NCI-H82 treated with DMSO at 0.1 percent for 48 hours (cell line): ENCODE results near the gene CYP2D6.
A peak's percentile ranks its signal among the peaks of the same experiment; 100 is the strongest.
"Not testable (repeated sequence)": the region's sequence is repeated elsewhere in the genome, so short reads cannot be mapped to it uniquely, and the experiment has no call there.

ENCODE experiments used
- DNase-seq: peaks from one replicate; lab custom pipeline; 2025; ENCODE audit not compliant: unreplicated experiment; lab: John Stamatoyannopoulos, UW

CYP2D6 gene

DNA sequence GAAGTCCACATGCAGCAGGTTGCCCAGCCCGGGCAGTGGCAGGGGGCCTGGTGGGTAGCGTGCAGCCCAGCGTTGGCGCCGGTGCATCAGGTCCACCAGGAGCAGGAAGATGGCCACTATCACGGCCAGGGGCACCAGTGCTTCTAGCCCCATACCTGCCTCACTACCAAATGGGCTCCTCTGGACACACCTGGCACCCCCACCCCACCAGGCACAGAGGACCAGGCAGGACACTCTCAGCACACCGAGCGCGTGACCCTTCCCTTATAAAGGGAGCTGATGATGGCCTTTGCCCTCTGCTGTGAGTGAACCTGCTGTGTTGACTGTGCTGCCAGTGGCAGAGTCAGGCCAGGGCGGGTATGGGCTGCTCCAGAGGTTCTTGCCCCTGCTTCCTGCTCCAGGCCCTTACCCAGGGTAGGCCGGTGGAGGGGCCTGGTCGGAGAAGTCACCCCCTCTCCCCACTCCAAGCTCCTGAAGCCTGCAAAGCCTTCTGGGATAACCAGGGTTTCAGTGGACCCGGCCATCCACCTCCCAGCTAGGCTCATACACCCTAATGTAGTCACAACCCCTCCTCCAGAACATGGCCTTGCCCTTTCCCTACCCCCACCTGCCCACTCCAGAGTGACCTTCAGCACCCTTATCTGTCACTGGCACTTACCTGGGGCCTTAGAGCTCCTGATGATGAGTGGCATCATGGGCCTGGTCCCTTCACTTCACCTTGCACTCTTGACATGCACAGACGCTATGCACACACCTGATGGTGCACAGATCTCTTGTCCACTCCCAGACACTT lies at the start of gene CYP2D6:
CYP2D6 (minus strand) TSS at position 172 of the 793 bp plus-strand sequence; CDS start at position 153, 19 bp downstream.
- DNase-seq, result not testable (repeated sequence)

DNA sequence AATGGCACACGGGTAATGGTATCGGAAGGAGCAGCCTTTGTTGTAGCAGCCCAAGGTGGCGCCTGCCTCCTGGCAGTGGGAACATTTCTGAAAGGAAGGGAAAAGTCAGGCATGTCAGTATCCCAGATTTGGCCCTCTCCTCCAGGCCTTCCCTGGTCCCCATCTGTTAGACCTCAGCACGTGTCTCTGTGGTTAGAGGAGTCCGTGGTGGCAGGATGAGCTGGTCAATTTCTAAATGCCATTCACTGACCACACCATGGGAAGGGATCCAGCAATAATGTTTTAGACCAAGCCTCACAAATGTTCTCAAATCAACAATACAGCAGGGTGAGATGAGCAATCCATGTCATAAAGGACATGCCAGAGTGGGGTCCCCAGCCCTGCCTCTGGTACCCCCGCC lies 49.0 kb upstream of the CYP2D6 start:
- DNase-seq, result no peak

DNA sequence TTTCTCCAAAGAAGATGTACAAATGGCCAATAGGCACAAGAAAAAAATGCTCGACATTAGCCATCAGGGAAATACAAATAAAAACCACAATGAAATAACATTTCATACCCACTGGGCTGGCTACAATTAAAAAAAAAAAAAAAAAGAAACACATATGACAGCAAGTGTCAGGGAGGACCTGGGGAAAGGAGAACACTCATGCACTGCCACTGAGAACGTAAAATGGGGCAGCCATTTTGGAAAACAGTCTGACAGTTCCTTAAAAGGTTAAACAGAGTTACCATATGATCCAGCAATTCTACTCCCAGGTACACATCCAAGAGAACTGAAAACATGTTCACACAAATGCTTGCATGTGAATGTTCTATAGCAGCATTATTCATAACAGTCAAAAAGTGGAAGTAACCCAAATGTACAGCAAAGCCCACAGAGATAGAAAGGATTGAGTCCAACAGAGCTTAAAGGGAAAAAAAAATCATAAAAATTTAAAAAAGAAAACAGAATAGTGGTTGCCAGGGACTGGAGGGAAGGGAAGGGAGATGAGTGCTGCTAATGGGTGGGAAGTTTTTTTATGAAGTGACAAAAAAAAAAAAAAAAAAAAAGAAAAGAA lies 48.4 kb upstream of the CYP2D6 start:
- no peak for DNase-seq

DNA sequence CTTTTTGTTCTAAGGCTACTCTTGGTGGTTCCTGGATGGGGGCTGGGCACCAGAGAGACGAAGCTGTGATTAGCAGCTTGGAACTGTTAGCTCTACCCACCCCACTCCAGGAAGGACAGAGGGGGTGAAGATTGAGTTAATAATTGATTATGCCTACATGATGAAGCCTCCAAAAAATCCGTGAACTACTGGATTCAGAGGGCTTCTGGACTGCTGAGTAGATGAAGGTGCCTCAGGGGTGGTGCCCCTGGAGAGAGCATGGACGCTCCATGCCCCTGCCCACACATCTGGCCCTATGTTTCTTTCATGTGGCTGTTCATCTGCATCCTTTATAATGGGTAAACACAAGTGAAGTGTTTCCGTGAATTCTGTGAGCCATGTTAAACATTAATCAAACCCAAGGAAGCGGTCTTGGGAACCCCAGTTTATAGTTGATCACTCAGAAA lies 47.3 kb upstream of the CYP2D6 start:
- DNase-seq, result no peak

DNA sequence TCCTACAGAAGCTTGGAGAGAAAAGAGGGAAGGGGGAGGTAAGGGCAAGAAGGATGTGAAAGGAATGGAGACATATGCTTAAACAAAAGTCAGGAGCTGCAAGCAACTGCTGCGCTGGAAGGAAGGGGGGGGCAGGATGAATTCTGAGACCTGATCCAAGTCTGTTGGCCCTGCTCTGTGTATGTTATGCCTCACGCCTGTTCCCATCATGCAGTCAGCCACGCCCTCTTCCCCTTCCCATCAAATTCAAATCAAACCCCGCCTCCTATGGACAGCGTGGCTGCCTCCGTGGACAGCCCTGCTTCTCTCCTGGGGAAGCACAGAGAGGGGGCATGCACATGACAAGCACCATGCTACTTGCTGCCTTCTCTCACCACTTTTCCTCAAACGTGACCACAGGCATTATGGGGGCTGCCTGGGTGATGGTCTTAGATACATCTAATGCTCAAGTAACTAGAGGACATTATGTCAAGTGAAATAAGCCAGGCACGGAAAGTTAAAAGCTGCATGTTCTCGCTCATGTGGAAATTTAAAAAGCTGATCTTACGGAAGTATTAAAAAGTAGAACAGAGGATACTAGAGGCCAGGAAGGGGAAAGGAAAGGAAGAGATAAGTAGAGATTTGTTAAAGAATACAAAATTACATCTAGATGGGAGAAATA lies 45.8 kb upstream of the CYP2D6 start:
- DNase-seq, result no peak

DNA sequence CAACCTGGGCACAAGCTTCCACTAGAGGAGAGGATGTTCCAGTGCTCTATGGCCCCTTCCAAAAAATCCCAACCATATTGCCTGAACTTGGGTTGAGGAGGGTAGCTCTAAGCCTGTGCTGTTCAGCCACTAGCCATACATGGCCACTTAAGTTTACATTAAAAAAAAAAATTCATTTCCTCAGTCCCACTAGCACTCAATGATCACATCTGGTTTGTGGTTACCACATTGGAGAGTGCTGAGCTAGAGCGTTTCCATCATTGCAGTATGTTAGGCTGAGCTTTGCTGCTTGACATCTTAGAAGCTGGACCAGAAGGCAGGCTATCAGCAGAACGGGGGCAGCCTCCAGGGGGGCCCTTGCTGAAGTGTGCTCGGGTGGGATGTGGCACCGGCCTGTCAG lies 43.5 kb upstream of the CYP2D6 start:
- no peak for DNase-seq

DNA sequence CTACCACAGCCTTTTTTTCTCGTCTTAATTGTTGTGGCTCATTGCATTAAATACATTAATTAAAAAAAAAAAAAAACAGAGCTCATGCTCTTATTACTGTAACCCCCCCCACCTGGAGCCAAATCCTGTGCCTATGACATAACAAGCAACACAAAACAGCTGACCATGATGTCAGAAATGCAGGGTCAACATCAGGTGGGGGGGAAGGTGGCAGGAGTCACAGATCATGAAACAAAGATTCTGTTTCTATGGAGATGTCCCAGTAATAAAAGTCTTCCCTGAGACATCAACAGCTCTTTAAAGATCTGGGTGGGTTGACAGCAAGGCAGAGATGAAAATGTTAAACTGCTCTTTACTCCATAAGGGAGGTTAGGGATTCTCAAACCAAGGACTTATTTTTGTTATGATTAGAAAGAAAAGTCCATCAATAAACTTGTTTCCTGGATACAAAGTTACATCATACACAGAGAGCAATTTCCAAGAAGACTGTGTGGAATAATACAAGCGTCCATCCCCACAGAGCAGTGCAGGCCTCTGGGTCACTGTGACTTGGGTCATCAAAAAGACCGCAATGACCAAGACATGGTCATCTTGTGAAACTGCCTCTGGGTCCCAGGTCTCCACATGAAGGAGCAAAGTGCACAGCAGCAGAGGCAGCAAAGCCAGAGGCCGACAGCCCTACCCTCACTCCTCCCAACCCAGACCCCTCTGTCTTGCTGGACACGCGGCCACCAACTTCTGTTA lies 42.7 kb upstream of the CYP2D6 start:
- DNase-seq, result no peak

DNA sequence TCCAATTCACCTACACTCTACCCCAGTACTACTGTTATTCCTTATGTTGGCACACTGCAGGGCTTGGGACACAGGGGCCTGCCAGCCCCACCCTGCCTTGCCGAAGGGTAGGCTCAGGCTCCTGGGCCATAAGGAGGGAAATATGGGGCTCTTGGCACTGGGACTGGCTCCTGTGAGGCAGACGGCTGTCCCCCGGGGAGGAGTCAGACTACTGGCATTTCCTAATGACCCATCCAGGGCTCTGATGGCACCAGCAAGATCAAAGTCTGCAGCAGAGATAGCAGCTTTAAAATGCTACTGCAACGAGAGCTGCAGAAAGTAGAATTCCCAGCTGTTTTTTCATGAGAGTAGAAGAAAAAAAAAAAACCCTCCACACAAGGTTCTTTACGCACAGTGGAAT lies 42.2 kb upstream of the CYP2D6 start:
- DNase-seq, result no peak

DNA sequence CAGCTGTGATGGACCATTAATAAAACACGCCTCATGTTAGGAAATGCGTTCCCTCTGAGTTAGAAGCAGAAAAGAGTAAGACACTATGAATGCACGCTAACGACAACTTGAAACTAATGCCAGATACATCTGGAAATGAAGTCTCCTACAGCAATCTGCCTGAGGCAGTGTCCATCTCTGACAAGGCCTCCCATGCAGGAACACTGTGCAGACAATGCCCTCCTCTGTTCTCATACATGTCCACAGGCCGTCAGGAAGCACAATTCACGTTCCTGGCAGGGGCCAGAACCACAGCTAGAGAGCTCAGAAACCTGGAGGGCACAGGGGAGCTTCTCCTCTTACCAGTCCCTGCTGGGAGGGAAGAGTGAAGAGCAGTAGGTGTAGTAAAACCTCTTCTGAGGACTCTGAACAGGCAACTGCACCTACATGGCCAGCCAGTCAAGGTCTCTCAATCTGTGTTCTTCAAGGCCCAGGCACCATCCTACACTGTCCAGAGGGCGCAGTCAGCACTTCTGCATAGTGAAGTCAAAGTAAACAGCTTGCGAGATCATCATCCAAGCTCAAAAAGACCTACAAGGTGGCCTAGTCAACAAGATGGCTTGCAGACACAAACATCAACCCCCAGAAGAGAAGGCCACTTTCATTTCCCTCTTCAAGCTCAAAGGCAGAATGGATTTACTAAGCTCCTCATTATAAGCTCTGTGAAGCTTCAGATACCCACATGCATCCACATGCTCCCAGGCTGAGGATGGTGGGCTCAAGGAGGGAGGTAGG lies 41.5 kb upstream of the CYP2D6 start:
- DNase-seq, result no peak

DNA sequence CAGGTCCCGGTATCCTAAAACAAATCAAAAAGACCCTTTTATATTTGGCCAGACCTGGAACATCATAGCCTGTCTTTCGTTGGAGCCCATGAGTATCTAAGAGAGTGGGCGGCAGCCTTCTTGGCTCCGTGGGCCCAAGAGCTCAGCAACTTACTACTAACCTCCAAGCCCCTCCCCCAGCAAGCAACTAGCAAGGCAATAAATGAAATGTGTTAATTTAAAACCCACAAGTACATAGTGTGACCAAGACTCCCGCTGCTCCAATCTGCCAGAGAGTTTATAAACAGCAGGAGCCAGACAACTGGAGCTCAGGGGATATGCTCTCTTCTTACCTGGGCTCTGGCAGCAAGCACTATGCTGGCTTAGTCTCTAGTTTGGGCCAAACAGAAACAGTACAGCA lies 40.8 kb upstream of the CYP2D6 start:
- DNase-seq, result no peak

DNA sequence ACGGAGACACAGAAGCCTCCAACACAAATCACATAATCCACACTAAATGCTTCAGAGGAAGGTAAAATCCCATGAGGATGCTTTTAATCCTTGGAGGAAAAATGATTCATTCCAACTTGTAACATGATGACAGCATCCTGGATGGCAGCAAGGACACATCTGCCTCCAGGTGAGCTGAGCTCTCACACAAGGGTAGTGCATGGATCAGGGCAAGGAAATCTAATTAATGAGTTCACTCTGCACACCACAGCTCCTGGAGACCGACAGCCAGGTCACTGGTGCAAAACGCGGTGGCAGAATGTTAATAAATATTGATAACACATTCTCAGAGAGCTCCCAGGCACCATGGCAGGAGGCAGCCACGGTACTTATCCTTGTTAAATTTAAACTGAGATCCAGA lies 40.3 kb upstream of the CYP2D6 start:
- no peak for DNase-seq

DNA sequence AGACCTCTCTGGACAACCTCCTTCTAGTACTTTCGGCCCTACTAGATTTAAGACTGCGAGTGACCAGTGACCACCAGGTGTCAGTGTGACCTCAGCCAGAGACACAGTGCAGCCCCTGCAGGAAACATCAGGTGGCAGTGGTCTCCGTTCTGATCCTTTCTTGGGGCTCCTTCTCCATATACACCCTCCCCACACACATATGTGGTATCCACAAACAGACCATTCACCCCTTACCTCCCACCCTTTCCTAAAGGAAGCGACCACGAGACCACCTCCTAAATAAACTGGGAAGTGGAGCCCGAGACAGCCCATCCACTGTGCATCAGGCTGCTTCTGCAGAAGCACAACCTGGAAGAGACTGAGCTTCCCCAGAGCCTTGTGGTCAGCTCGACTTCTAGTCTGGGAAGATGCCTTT lies 38.5 kb upstream of the CYP2D6 start:
- peak; percentile 22 for DNase-seq

DNA sequence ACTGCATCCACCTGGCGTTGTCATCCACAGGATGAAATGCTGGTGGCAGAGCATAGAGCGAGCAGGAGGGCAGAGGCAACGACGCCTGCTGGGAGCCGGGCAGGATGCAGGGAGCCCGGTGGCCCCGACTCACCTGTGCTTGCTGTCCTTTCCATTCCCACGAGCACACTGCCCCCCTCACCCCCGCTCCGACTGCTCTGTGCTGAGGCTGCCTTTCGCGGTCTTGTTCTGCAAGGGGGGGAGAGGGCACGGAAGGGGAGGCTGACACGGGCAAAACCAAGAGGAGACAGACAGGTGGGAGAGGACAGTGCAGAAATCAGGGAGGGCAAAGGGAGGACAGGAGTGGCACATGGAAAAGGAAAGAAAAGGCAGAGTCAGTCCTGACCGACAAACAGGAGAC lies 37.9 kb upstream of the CYP2D6 start:
- no peak for DNase-seq

DNA sequence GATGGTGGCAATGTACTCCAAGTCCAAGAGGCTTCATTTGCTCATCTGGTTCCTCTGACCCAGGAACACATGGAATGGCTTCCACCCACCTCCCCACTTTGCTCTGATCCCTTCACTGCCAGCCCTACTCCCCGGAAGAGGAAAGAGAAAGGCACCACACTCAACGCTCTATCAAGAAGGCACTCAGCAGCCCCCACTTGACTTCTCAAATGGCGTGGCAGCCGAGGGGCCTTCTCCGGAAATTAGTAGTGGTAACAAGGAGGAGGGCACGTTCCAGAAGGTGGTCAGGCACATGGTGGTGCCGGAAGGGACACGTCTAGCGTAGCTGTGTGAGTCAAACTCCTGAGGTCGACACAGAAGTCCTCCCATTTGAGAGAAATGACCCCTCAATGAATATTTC lies 36.5 kb upstream of the CYP2D6 start:
- DNase-seq, result no peak

DNA sequence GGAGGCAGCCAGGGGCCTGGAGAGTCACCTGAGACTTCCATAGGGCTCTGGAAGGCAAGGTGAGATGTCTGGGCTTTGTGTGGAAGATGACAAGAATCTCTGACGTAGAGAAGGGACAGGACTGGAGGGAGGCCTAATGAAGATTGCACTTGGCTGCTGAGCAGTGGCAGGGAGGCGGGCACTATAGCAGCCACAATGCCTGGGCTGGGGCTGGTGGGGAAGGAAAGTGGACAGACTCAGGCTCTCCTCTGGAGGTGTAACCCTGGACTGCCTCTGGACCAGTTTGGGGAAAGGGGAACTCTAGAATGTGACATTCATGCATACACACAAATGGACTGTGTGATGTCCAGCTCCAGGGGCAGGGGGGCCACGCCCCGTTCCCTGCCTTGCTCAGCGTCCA lies 34.3 kb upstream of the CYP2D6 start:
- no peak for DNase-seq

DNA sequence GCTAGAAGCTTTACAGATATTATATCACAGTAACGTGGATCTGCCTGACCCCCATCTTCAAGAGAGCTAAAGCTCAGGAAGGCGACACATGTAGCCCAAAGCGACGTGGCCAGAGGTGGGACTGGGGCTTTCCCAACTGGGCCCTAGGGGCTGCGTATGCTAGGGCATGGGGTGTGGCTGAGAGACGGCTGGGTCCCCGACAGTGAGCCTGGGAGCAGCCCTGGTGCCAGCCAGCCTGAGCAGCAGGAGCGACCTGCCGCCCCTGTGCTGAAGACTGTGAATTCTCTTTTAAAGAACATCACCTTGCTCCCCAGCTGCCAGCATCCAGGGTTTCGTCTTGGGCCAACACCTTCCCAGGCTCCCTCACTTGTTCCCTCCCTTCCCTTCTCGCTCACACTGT lies 32.9 kb upstream of the CYP2D6 start:
- no peak for DNase-seq

DNA sequence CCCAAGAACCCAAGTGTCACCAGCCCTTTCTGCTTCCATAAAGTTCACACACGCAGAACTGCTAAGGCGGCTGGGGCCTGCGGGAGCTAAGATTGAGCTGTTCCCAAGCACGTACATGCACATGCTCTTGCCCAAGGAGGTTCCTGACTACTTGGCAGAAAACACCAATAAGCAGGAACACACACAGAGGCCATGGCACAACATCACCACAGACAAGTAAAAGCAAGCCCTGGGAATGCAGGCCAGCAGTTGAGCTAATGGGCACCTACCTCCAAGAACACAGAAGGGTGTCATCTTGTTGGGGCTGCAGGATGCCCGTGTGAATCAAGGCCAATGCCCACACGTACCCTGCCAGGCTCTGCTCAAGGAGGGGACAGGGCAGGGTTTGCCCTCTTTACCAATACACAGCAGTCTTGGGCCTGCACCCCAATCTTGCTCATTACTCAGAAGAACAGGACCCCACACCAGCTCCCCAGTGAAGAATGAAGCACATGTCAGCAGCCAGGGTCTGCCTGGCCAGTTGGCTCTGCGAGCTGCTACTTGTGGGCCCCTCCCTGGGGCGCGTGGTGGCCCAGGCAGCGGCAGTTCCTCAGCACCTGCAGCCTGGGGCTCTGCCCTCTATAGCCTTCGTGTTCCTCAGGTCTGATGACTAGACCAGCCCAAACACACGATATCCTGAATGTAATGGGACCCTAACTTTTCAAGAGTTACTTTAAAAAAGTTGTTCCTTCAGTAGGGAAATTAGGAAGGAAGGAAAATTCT lies 32.3 kb upstream of the CYP2D6 start:
- no peak for DNase-seq

DNA sequence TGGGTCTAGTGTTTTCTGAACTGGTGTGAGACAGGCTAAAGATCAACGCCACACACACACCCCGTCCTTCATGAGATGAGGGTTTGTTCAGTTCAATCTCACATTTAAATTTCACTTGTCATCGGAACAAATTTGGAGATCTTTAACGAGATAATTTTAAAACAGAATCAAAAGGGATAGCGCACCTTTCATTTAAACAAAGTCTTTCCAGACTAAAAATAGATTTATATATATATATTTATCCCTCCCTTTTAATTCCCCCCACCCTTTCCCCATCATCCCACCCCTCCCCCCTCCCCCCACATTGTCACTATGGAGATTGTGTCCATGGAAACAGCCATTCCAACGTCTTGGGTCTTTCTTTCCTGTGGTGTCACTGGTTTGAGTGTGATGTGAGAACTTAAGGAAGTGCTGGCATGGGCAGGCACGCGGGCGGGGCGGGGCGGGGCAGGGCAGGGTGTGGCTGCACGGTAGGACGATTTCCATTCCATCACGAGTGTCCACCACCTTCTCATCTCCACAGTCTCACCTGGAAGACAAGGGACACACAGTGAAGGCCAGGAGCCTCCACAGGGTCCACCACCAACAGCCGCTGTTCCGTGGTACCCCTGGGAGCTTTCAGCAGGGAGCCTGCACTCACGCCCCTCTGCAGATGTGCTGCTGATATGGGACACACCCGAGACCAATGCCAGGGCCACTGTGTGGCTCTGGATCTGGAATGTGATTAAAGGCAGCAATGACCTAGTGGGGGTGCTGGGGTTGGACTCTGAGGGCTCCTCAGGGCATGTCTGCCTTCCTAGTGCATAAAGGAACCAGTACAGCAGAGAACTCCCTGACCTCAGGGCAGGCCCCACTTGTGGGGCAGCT lies 30.5 kb upstream of the CYP2D6 start:
- no peak for DNase-seq

DNA sequence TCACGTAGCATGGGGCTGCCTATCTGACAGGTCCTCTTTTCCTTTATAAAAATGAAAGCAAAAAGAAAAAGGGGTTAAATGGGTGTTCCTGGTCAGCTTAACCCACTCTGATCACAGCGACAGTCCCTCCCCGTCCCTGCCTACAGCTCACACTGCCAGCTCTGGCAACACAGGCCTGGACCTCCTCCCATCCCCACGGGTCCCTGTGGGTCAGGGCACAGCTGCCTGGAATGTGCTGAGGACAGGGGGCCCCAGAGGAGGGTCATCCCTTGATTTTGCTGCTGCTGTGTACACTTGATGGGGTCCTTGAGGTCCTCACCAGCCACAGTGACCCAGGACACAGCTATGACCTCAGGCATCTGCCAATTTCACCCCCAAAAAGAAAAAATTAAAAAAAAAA lies 29.6 kb upstream of the CYP2D6 start:
- no peak for DNase-seq
